H9 (cell line): ENCODE results near the gene PPARD. TPM values are rescaled to one million over a fixed set of nuclear protein-coding genes. Genes with fewer than 3 reads are reported as not detected.
A peak's percentile ranks its signal among the peaks of the same experiment; 100 is the strongest.

ENCODE experiments used
- DNase-seq: peaks from one replicate; pipeline ENCODE4 v3.0.0-alpha.2; 2017
- H2AFZ ChIP-seq: one replicate; pipeline ENCODE4 v1.6.1; 2013; ENCODE audit warnings: mild to moderate bottlenecking, low read length, control low read depth, moderate library complexity
- H2AK5ac ChIP-seq: 2 replicates; pipeline ENCODE4 v1.6.1; 2013; ENCODE audit warnings: low read length, control low read depth, mixed read lengths; ENCODE audit not compliant: insufficient read length
- H2BK120ac ChIP-seq: one replicate; pipeline ENCODE4 v1.6.1; 2013; ENCODE audit warnings: low read depth, mild to moderate bottlenecking, low read length, control low read depth, inconsistent platforms; ENCODE audit not compliant: poor library complexity, severe bottlenecking
- H2BK12ac ChIP-seq: 2 replicates; pipeline ENCODE4 v1.6.1; 2013; ENCODE audit warnings: low read length, control low read depth, mixed read lengths, low read depth; ENCODE audit not compliant: insufficient read length
- H2BK15ac ChIP-seq: 2 replicates; pipeline ENCODE4 v1.6.1; 2013; ENCODE audit warnings: low read depth, low read length, control low read depth
- H2BK20ac ChIP-seq: one replicate; pipeline ENCODE4 v1.6.1; 2013; ENCODE audit warnings: low read depth, mild to moderate bottlenecking, low read length, control low read depth, inconsistent platforms; ENCODE audit not compliant: poor library complexity, severe bottlenecking
- H2BK5ac ChIP-seq: 2 replicates; pipeline ENCODE4 v1.6.1; 2013; ENCODE audit warnings: low read length, control low read depth, mixed read lengths; ENCODE audit not compliant: insufficient read length
- H3K14ac ChIP-seq: 2 replicates; pipeline ENCODE4 v1.6.1; 2013; ENCODE audit warnings: low read length, control low read depth; ENCODE audit not compliant: insufficient read depth
- H3K18ac ChIP-seq: 2 replicates; pipeline ENCODE4 v1.6.1; 2013; ENCODE audit warnings: low read depth, mild to moderate bottlenecking, mixed read lengths, low read length, control low read depth; ENCODE audit not compliant: insufficient read length
- H3K23ac ChIP-seq: 2 replicates; pipeline ENCODE4 v1.6.1; 2013; ENCODE audit warnings: low read length, control low read depth, mixed read lengths, low read depth; ENCODE audit not compliant: insufficient read length
- H3K23me2 ChIP-seq: 2 replicates; pipeline ENCODE4 v1.6.1; 2013; ENCODE audit warnings: low read depth, mild to moderate bottlenecking, mixed read lengths, low read length, control low read depth; ENCODE audit not compliant: insufficient read length, poor library complexity, severe bottlenecking
- H3K27ac ChIP-seq: 2 replicates; pipeline ENCODE4 v1.5.1; 2013; ENCODE audit warnings: low read length, control low read depth, mixed read lengths, low read depth; ENCODE audit not compliant: insufficient read length
- H3K27me3 ChIP-seq: 2 replicates; pipeline ENCODE4 v1.6.1; 2013; ENCODE audit warnings: low read length, control low read depth, inconsistent platforms; ENCODE audit not compliant: insufficient read depth
- H3K4ac ChIP-seq: 2 replicates; pipeline ENCODE4 v1.6.1; 2013; ENCODE audit warnings: low read depth, mild to moderate bottlenecking, control low read depth, inconsistent platforms, low read length, moderate library complexity
- H3K4me1 ChIP-seq: 2 replicates; pipeline ENCODE4 v1.6.1; 2013; ENCODE audit warnings: low read length, control low read depth, inconsistent platforms; ENCODE audit not compliant: insufficient read depth
- H3K4me2 ChIP-seq: 2 replicates; pipeline ENCODE4 v1.6.1; 2013; ENCODE audit warnings: low read length, control low read depth, mixed read lengths; ENCODE audit not compliant: insufficient read length, insufficient read depth
- H3K56ac ChIP-seq: 2 replicates; pipeline ENCODE4 v1.6.1; 2013; ENCODE audit warnings: low read depth, mild to moderate bottlenecking, mixed read lengths, low read length, control low read depth; ENCODE audit not compliant: insufficient read length
- H3K79me1 ChIP-seq: 2 replicates; pipeline ENCODE4 v1.6.1; 2013; ENCODE audit warnings: low read depth, mild to moderate bottlenecking, moderate library complexity, low read length, control low read depth, inconsistent platforms; ENCODE audit not compliant: insufficient read depth, poor library complexity, severe bottlenecking
- H3K79me2 ChIP-seq: 2 replicates; pipeline ENCODE4 v1.6.1; 2013; ENCODE audit warnings: low read length, control low read depth, inconsistent platforms; ENCODE audit not compliant: insufficient read depth
- H3K9ac ChIP-seq: 2 replicates; pipeline ENCODE4 v1.6.1; 2013; ENCODE audit warnings: low read length, control low read depth, mixed read lengths; ENCODE audit not compliant: insufficient read length; ENCODE audit errors: extremely low read depth
- H3K9me3 ChIP-seq: one replicate; pipeline ENCODE4 v1.6.1; 2013; ENCODE audit warnings: low read depth, low read length, inconsistent platforms; ENCODE audit not compliant: control insufficient read depth
- H3T11ph ChIP-seq: one replicate; pipeline ENCODE4 v1.6.1; 2013; ENCODE audit warnings: mild to moderate bottlenecking, low read length, control low read depth, inconsistent platforms
- H4K20me1 ChIP-seq: one replicate; pipeline ENCODE4 v1.6.1; 2013; ENCODE audit not compliant: control insufficient read depth, insufficient read length, insufficient read depth
- H4K5ac ChIP-seq: 2 replicates; pipeline ENCODE4 v1.6.1; 2013; ENCODE audit warnings: low read depth, mild to moderate bottlenecking, mixed read lengths, low read length, control low read depth; ENCODE audit not compliant: insufficient read length
- H4K8ac ChIP-seq: replicated peaks from 2 replicates; pipeline ENCODE4 v1.6.1; 2013; ENCODE audit warnings: low read length, control low read depth, mixed read lengths, low read depth; ENCODE audit not compliant: insufficient read length
- H4K91ac ChIP-seq: 2 replicates; pipeline ENCODE4 v1.6.1; 2013; ENCODE audit warnings: low read depth, mild to moderate bottlenecking, moderate library complexity, mixed read lengths, low read length, control low read depth; ENCODE audit not compliant: insufficient read length
- H3K27ac Mint-ChIP-seq, 3 experiments: 2 replicates in 2 of 3; 3 replicates in 1 of 3; pipeline ENCODE4 v1.8.0; 2020 to 2021; ENCODE audit warnings: mixed read lengths in 3 of 3, mild to moderate bottlenecking in 1 of 3, moderate library complexity in 1 of 3
- H3K27me3 Mint-ChIP-seq: 2 replicates; pipeline ENCODE4 v1.8.0; 2021; ENCODE audit warnings: low read depth, mild to moderate bottlenecking, moderate library complexity, mixed read lengths
- H3K36me3 Mint-ChIP-seq, 3 experiments: 2 replicates in 2 of 3; 3 replicates in 1 of 3; pipeline ENCODE4 v1.8.0; 2020 to 2021; ENCODE audit warnings: low read depth in 3 of 3, mixed read lengths in 3 of 3; ENCODE audit not compliant: insufficient read depth in 1 of 3
- H3K4me1 Mint-ChIP-seq, 2 experiments: 2 replicates each; pipeline ENCODE4 v1.8.0; 2020; ENCODE audit warnings: mixed read lengths in 2 of 2
- H3K4me3 Mint-ChIP-seq, 2 experiments: 2 replicates in 1 of 2; 3 replicates in 1 of 2; pipeline ENCODE4 v1.8.0; 2020 to 2021; ENCODE audit warnings: mild to moderate bottlenecking in 2 of 2, mixed read lengths in 2 of 2, moderate library complexity in 1 of 2
- H3K9me3 Mint-ChIP-seq, 2 experiments: 2 replicates in 1 of 2; 3 replicates in 1 of 2; pipeline ENCODE4 v1.8.0; 2020; ENCODE audit warnings: mild to moderate bottlenecking in 2 of 2, mixed read lengths in 2 of 2, moderate library complexity in 1 of 2
- WGBS: extraction: QIAGEN DNeasy Blood & Tissue Kit; methylation state at CpG from one replicate; pipeline ENCODE4 v1.1.7; 2013; ENCODE audit warnings: missing lambda C conversion rate, low lambda C conversion rate, mixed read lengths; ENCODE audit not compliant: insufficient read length; ENCODE audit errors: extremely low coverage; 5-methylcytosine and 5-hydroxymethylcytosine counted together
- total RNA-seq: library from RNA; stranded (reverse); gene quantifications from 2 replicates; pipeline ENCODE4 v1.2.1, GENCODE V29; 2021
- TF ChIP-seq, protein P1 (sequence below): fragments of 200-600 bp; sonication (generic); conservative IDR thresholded peaks from 3 replicates; pipeline ENCODE4 v1.8.0; 2021; ENCODE audit warnings: antibody characterized with exemption, mild to moderate bottlenecking

The PPARD gene
- total RNA-seq, 1 experiment from 2014 or later, result 11.7 TPM

DNA sequence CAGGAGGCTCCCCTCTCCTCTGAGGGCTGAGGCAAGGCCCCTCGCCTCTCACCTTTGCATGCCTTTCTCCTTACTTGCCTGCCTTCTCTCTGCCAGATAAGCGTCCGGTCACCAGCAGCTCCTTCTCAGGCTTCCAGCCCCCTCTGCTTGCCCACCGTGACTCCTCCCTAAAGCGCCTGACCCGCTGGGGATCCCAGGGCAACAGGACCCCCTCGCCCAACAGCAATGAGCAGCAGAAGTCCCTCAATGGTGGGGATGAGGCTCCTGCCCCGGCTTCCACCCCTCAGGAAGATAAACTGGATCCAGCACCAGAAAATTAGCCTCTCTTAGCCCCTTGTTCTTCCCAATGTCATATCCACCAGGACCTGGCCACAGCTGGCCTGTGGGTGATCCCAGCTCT is 21.3 kb upstream of the PPARD start:
- no peak overlapping the region for H2BK12ac ChIP-seq
- no peak overlapping the region for H2AK5ac ChIP-seq
- H2BK15ac ChIP-seq, result no peak overlapping the region
- no peak overlapping the region for H3K14ac ChIP-seq
- H3K79me1 ChIP-seq, result no peaks in the 10 kb centered on the region
- H2AFZ ChIP-seq, result no peak overlapping the region
- H3K4ac ChIP-seq, result no peak overlapping the region
- no peaks in the 10 kb centered on the region for H3K9me3 ChIP-seq
- H3K9ac ChIP-seq, result no peak overlapping the region
- H3K4me1 ChIP-seq, result peaks cover 3% of the 10 kb centered on the region
- peak; percentile 22 for DNase-seq
- H3K27ac Mint-ChIP-seq, result peak overlapping the region in 1 of 3 experiments; percentile 48; a peak in 1 of 7 replicates
- H3K4me2 ChIP-seq, result no peak overlapping the region
- peaks cover 22% of the 10 kb centered on the region for H3K27me3 Mint-ChIP-seq
- peaks cover 3% of the 10 kb centered on the region; the same call in 1 of the 2 replicates for H3K27me3 ChIP-seq
- H3K4me3 Mint-ChIP-seq, result no peak overlapping the region
- H4K20me1 ChIP-seq, result no peaks in the 10 kb centered on the region
- H3K79me2 ChIP-seq, result no peaks in the 10 kb centered on the region
- H2BK20ac ChIP-seq, result no peak overlapping the region
- peaks cover 20 to 24% of the 10 kb centered on the region in 2 experiments for H3K4me1 Mint-ChIP-seq
- no peak overlapping the region for H3K18ac ChIP-seq
- no CpG with 5 or more reads among the region's 8 CpGs for WGBS
- no peak overlapping the region for H2BK5ac ChIP-seq
- no peak overlapping the region for H3K56ac ChIP-seq
- no peak overlapping the region for H3K23ac ChIP-seq
- H2BK120ac ChIP-seq, result no peak overlapping the region
- no peak overlapping the region for H3K27ac ChIP-seq
- H4K91ac ChIP-seq, result no peak overlapping the region
- TF ChIP-seq, protein P1, sequence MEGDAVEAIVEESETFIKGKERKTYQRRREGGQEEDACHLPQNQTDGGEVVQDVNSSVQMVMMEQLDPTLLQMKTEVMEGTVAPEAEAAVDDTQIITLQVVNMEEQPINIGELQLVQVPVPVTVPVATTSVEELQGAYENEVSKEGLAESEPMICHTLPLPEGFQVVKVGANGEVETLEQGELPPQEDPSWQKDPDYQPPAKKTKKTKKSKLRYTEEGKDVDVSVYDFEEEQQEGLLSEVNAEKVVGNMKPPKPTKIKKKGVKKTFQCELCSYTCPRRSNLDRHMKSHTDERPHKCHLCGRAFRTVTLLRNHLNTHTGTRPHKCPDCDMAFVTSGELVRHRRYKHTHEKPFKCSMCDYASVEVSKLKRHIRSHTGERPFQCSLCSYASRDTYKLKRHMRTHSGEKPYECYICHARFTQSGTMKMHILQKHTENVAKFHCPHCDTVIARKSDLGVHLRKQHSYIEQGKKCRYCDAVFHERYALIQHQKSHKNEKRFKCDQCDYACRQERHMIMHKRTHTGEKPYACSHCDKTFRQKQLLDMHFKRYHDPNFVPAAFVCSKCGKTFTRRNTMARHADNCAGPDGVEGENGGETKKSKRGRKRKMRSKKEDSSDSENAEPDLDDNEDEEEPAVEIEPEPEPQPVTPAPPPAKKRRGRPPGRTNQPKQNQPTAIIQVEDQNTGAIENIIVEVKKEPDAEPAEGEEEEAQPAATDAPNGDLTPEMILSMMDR, result no peak
- H3T11ph ChIP-seq, result no peak overlapping the region
- no peak overlapping the region for H4K5ac ChIP-seq
- H3K23me2 ChIP-seq, result peaks cover 10% of the 10 kb centered on the region
- no peaks in the 10 kb centered on the region; a peak in 1 of 5 replicates for H3K9me3 Mint-ChIP-seq
- H4K8ac ChIP-seq, result no peak overlapping the region
- peaks cover 0 to 5% (median 0%) of the 10 kb centered on the region in 3 experiments; a peak in 2 of 7 replicates for H3K36me3 Mint-ChIP-seq
